ENCODE data around the gene TNRC6A.
"Not testable (repeated sequence)": the region's sequence is repeated elsewhere in the genome, so short reads cannot be mapped to it uniquely, and the experiment has no call there.

TNRC6A gene

GRCh38 chr16:24848065-24848464, 118.6 kb downstream of the TNRC6A start:
- H3K4me1 Mint-ChIP-seq (ENCODE audit: low read depth), result peaks cover 3% of the 10 kb centered on the region
- peaks cover 19% of the 10 kb centered on the region for H3K36me3 Mint-ChIP-seq
- H3K4me3 Mint-ChIP-seq, result no peak overlapping the region
- H3K27me3 Mint-ChIP-seq, result no peaks in the 10 kb centered on the region
- H3K27ac Mint-ChIP-seq, result no peak overlapping the region
- no peaks in the 10 kb centered on the region for H3K9me3 Mint-ChIP-seq (ENCODE audit: low read depth)

DNA sequence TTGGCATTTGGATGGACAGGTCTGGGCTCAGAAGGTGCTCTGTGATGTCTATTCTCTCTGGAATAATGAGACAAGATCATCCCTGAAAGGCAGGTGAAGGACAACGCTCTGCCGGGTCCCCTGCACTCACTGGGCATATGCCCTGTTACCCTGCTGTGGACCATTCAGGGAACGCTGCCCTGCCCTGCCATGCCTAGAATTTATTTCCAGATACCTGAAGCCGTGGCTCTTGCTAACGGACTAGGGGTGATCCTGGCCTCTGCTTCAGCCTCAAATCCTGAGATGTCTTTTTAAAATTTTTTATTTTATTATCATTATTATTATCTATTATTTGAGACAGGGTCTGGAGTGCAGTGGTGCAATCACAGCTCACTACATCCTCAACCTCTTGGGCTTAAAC, 120.2 kb downstream of the TNRC6A start:
- Mint-ChIP-seq H3K36me3 (peaks cover 13% of the 10 kb centered on the region), H3K9me3 (ENCODE audit: low read depth) (no peaks in the 10 kb centered on the region), H3K27ac (no peak overlapping the region), H3K27me3 (no peaks in the 10 kb centered on the region), H3K4me1 (ENCODE audit: low read depth) (peaks cover 3% of the 10 kb centered on the region), H3K4me3 (no peak overlapping the region)

GRCh38 chr16:24850289-24850938, 121.0 kb downstream of the TNRC6A start:
- Mint-ChIP-seq H3K36me3 (peaks cover 12% of the 10 kb centered on the region), H3K4me1 (ENCODE audit: low read depth) (peaks cover 3% of the 10 kb centered on the region), H3K4me3 (no peak overlapping the region), H3K27ac (no peak overlapping the region), H3K27me3 (no peaks in the 10 kb centered on the region), H3K9me3 (ENCODE audit: low read depth) (no peaks in the 10 kb centered on the region)

DNA sequence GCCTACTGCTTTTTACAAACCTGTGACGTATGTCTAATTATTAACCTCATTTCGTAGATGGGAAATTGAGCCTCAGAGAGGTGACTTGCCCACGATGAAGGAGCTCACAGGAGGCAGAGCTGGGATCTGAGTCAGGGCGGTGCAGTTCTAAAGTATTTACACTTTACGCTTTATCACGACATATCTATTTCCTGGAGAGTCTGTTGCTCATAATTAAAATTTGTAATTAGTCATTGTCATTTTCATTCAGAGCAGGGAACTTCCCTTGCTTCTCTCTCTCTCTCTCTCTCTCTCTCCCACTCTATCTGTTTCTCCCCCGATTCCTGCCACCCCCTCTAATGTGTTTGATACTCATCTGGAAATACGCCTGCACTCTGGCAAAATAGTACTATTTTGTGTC, 122.2 kb downstream of the TNRC6A start:
- Mint-ChIP-seq H3K4me3 (no peak overlapping the region), H3K36me3 (peaks cover 17% of the 10 kb centered on the region), H3K27me3 (no peaks in the 10 kb centered on the region), H3K9me3 (ENCODE audit: low read depth) (no peaks in the 10 kb centered on the region), H3K4me1 (ENCODE audit: low read depth) (peaks cover 3% of the 10 kb centered on the region), H3K27ac (no peak overlapping the region)

GRCh38 chr16:24852281-24852721, 122.8 kb downstream of the TNRC6A start:
- Mint-ChIP-seq H3K9me3 (ENCODE audit: low read depth) (no peaks in the 10 kb centered on the region), H3K27ac (no peak overlapping the region), H3K27me3 (no peaks in the 10 kb centered on the region), H3K36me3 (peaks cover 15% of the 10 kb centered on the region), H3K4me1 (ENCODE audit: low read depth) (peaks cover 3% of the 10 kb centered on the region), H3K4me3 (no peak overlapping the region)

- H3K36me3 Mint-ChIP-seq, result peaks cover 14% of the 10 kb centered on the region
- no peaks in the 10 kb centered on the region for H3K9me3 Mint-ChIP-seq (ENCODE audit: low read depth)
- H3K27me3 Mint-ChIP-seq, result no peaks in the 10 kb centered on the region
Measured at GRCh38 chr16:24853169-24853824, 123.8 kb downstream of the TNRC6A start.

GRCh38 chr16:24853830-24854229, 124.4 kb downstream of the TNRC6A start:
- no peaks in the 10 kb centered on the region for H3K27me3 Mint-ChIP-seq
- H3K27ac Mint-ChIP-seq, result no peak overlapping the region
- H3K4me1 Mint-ChIP-seq (ENCODE audit: low read depth), result peaks cover 3% of the 10 kb centered on the region
- no peaks in the 10 kb centered on the region for H3K9me3 Mint-ChIP-seq (ENCODE audit: low read depth)
- H3K36me3 Mint-ChIP-seq, result peaks cover 14% of the 10 kb centered on the region
- H3K4me3 Mint-ChIP-seq, result no peak overlapping the region

More at GRCh38 chr16:24853169-24853824, 123.8 kb downstream of the TNRC6A start:
- H3K27ac Mint-ChIP-seq, result no peak overlapping the region
- H3K4me1 Mint-ChIP-seq (ENCODE audit: low read depth), result peaks cover 3% of the 10 kb centered on the region
- no peak overlapping the region for H3K4me3 Mint-ChIP-seq

GRCh38 chr16:24854607-24855171, 125.2 kb downstream of the TNRC6A start:
- peaks cover 3% of the 10 kb centered on the region for H3K4me1 Mint-ChIP-seq (ENCODE audit: low read depth)
- no peak overlapping the region for H3K4me3 Mint-ChIP-seq
- H3K36me3 Mint-ChIP-seq, result peaks cover 17% of the 10 kb centered on the region
- no peak overlapping the region for H3K27ac Mint-ChIP-seq
- H3K9me3 Mint-ChIP-seq (ENCODE audit: low read depth), result no peaks in the 10 kb centered on the region
- H3K27me3 Mint-ChIP-seq, result no peaks in the 10 kb centered on the region

GRCh38 chr16:24855678-24856077, 126.2 kb downstream of the TNRC6A start:
- Mint-ChIP-seq H3K4me1 (ENCODE audit: low read depth) (peaks cover 3% of the 10 kb centered on the region), H3K36me3 (peaks cover 14% of the 10 kb centered on the region), H3K27me3 (no peaks in the 10 kb centered on the region), H3K4me3 (no peak overlapping the region), H3K27ac (no peak overlapping the region), H3K9me3 (ENCODE audit: low read depth) (no peaks in the 10 kb centered on the region)

GRCh38 chr16:24856871-24857270, 127.4 kb downstream of the TNRC6A start:
- not testable (repeated sequence) for H3K27me3 Mint-ChIP-seq; H3K4me1 Mint-ChIP-seq (ENCODE audit: low read depth); H3K4me3 Mint-ChIP-seq; H3K9me3 Mint-ChIP-seq (ENCODE audit: low read depth); H3K27ac Mint-ChIP-seq
- peaks cover 11% of the 10 kb centered on the region for H3K36me3 Mint-ChIP-seq

DNA sequence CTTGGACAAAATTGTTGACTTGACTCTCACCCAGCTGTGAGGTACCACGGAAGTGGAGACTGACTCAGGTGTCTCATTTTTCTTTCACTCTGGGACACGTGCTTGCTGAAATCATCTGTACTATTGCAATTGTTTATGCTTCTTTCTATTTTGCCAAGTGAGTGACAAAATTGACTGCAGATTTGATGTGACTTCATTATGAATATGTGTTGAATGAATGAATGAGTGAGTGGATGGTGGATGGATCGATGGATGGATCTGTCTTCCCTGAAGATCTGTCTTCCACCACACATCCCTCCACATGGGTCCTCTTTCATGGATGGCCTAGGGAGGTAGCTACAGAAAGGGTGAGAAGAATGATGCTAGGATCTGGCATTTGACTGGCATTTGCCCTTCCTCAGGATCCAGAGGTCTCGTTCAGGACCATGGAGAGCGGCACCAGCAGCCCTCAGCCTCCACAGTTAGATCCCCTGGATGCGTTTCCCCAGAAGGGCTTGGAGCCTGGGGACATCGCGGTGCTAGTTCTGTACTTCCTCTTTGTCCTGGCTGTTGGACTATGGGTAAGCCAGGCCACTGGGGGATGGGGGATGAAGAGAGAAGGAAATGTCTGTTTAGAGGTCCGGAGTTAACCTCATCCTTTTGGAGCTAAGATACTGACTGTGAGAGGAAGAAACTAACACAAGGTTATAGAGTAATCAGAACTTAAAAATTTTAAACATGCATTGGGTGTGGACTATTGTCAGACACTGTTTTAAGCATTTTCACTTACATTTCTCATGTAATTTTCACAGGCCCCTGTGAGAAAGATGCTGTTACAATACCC, 129.0 kb downstream of the TNRC6A start:
- Mint-ChIP-seq H3K4me1 (ENCODE audit: low read depth) (no peaks in the 10 kb centered on the region), H3K27me3 (no peaks in the 10 kb centered on the region), H3K4me3 (no peak overlapping the region), H3K36me3 (peaks cover 15% of the 10 kb centered on the region), H3K9me3 (ENCODE audit: low read depth) (no peaks in the 10 kb centered on the region), H3K27ac (no peak overlapping the region)

- Mint-ChIP-seq H3K36me3 (peaks cover 28% of the 10 kb centered on the region), H3K4me3 (no peak overlapping the region), H3K9me3 (ENCODE audit: low read depth) (peaks cover 10% of the 10 kb centered on the region), H3K27me3 (no peaks in the 10 kb centered on the region), H3K27ac (no peak overlapping the region), H3K4me1 (ENCODE audit: low read depth) (no peaks in the 10 kb centered on the region)
Measured at GRCh38 chr16:24861461-24861860, 132.0 kb downstream of the TNRC6A start.

GRCh38 chr16:24863582-24864437, 134.4 kb downstream of the TNRC6A start:
- H3K4me1 Mint-ChIP-seq (ENCODE audit: low read depth), result no peaks in the 10 kb centered on the region
- H3K27me3 Mint-ChIP-seq, result no peaks in the 10 kb centered on the region
- H3K27ac Mint-ChIP-seq, result no peak overlapping the region
- H3K4me3 Mint-ChIP-seq, result no peak overlapping the region
- H3K36me3 Mint-ChIP-seq, result peaks cover 28% of the 10 kb centered on the region
- peaks cover 10% of the 10 kb centered on the region for H3K9me3 Mint-ChIP-seq (ENCODE audit: low read depth)

- Mint-ChIP-seq H3K4me1 (ENCODE audit: low read depth) (no peaks in the 10 kb centered on the region), H3K36me3 (peaks cover 12% of the 10 kb centered on the region), H3K27me3 (no peaks in the 10 kb centered on the region), H3K9me3 (ENCODE audit: low read depth) (peaks cover 8% of the 10 kb centered on the region), H3K27ac (no peak overlapping the region), H3K4me3 (no peak overlapping the region)
Measured at GRCh38 chr16:24869033-24869432, 139.6 kb downstream of the TNRC6A start.

Data from activated naive CD8-positive, alpha-beta T cell (primary cell).